H1 (cell line): Measurements from ENCODE around the gene MUC13.

Experiments
- CHD2 ChIP-seq: IDR thresholded peaks from 2 replicates; pipeline ENCODE4 v1.6.1; 2012; ENCODE audit warnings: low read length, improper control_type of control experiment
- EZH2 ChIP-seq: fragments of 200-600 bp; sonication (generic); IDR thresholded peaks from 2 replicates; pipeline ENCODE4 v1.7.1; 2012; ENCODE audit warnings: low read depth, mild to moderate bottlenecking, moderate library complexity, low read length, inconsistent platforms; ENCODE audit not compliant: severe bottlenecking
- JUN ChIP-seq: IDR thresholded peaks from 2 replicates; pipeline ENCODE4 v1.6.1; 2011; ENCODE audit warnings: low read depth, mild to moderate bottlenecking, improper control_type of control experiment, low read length
- SIN3A ChIP-seq, 2 experiments: IDR thresholded peaks in 1 of 2; conservative IDR thresholded peaks in 1 of 2; 2 replicates each; pipeline ENCODE4 v1.6.1; 2011 to 2012; ENCODE audit warnings: low read length in 2 of 2, improper control_type of control experiment in 1 of 2, low read depth in 1 of 2, mild to moderate bottlenecking in 1 of 2
- SRF ChIP-seq: IDR thresholded peaks from 2 replicates; pipeline ENCODE4 v1.6.1; 2011; ENCODE audit warnings: mild to moderate bottlenecking, low read depth, low read length, moderate library complexity

GRCh38 chr3:124882816-124883747 lies 51.5 kb downstream of the MUC13 start:
- TF ChIP-seq SIN3A (conservative IDR thresholded peaks at IDR 0.05 in 1 of 2, IDR thresholded peaks at IDR 0.05 in 1 of 2; ENCODE audit: low read depth in 1 of 2, low read length in 2 of 2) = no peak
- no peak for TF ChIP-seq CHD2
- TF ChIP-seq SRF = no peak
- no peak for TF ChIP-seq JUN
- TF ChIP-seq EZH2 = no peak
